Thyroid gland (tissue), 4 donors: ENCODE results near the gene CPNE4.

Experiments used
- CTCF ChIP-seq, 6 experiments: fragments of 200-600 bp in 3 of 6; fragments of 450-650 bp in 3 of 6; sonication (generic) in 3 of 6; IDR thresholded peaks; one replicate each; pipeline ENCODE4 v1.5.1; 2016 to 2019; ENCODE audit warnings: antibody characterized with exemption in 6 of 6, mild to moderate bottlenecking in 2 of 6, inconsistent platforms in 1 of 6, moderate library complexity in 1 of 6
- POLR2A ChIP-seq, 2 donors: fragments of 450-650 bp; IDR thresholded peaks; one replicate each; pipeline ENCODE4 v1.6.1; 2017; ENCODE audit warnings: antibody characterized with exemption in 2 of 2, mild to moderate bottlenecking in 2 of 2, moderate library complexity in 1 of 2

GRCh38 chr3:131669600-131669999 lies 365.2 kb downstream of the CPNE4 start:
- no peak for TF ChIP-seq CTCF (IDR thresholded peaks at IDR 0.05)
- no peak for TF ChIP-seq POLR2A (IDR thresholded peaks at IDR 0.05)
